ENCODE results near the gene NECTIN1.

NECTIN1 gene

GRCh38 chr11:119677840-119678239 lies 51.2 kb downstream of the NECTIN1 start:
- H4K8ac ChIP-seq (ENCODE audit: low read depth, low read length): no peak overlapping the region
- no peak overlapping the region for H2BK120ac ChIP-seq (ENCODE audit: insufficient read depth, low read length, poor library complexity)
- no peak overlapping the region for H2BK5ac ChIP-seq (ENCODE audit: low read depth, low read length, poor library complexity)
- no peak overlapping the region for H3K9ac ChIP-seq (ENCODE audit: low read length)
- no CpG with 5 or more reads among the region's 9 CpGs for WGBS (ENCODE audit: extremely low coverage, insufficient coverage, insufficient read length)
- no peak overlapping the region for H4K91ac ChIP-seq (ENCODE audit: low read depth, low read length)
- no peak overlapping the region for H3K18ac ChIP-seq (ENCODE audit: low read length)
- H3K4me2 ChIP-seq (ENCODE audit: low read length): no peak overlapping the region
- H3K27me3 ChIP-seq (ENCODE audit: insufficient read depth, low read length): no peaks in the 10 kb centered on the region
- no peak for DNase-seq
- no peak overlapping the region for H2BK12ac ChIP-seq (ENCODE audit: low read length)
- H3K27ac ChIP-seq (ENCODE audit: low read depth, low read length): no peak overlapping the region
- no peaks in the 10 kb centered on the region for H3K79me1 ChIP-seq (ENCODE audit: low read length)
- peaks cover 23 to 34% of the 10 kb centered on the region in 2 experiments for H3K36me3 ChIP-seq (ENCODE audit: control insufficient read depth in 1 of 2, insufficient read depth in 2 of 2, low read length in 2 of 2)
- no peaks in the 10 kb centered on the region for H3K79me2 ChIP-seq (ENCODE audit: control insufficient read depth, insufficient read depth, low read length, poor library complexity)
- no peak overlapping the region for H2AK5ac ChIP-seq (ENCODE audit: low read length)
- H2AFZ ChIP-seq (ENCODE audit: insufficient read depth, low read length, poor library complexity): no peak overlapping the region
- H4K12ac ChIP-seq (ENCODE audit: low read depth, low read length): no peak overlapping the region
- H3K4me1 ChIP-seq (ENCODE audit: control insufficient read depth in 1 of 2, insufficient read depth in 2 of 2, low read length in 2 of 2): peaks cover 7 to 9% of the 10 kb centered on the region in 2 experiments
- H3K4ac ChIP-seq (ENCODE audit: low read depth, low read length): no peak overlapping the region
- peaks cover 14% of the 10 kb centered on the region for H3K9me3 ChIP-seq (ENCODE audit: insufficient read depth, low read depth, low read length)
- no peak overlapping the region for H3K23ac ChIP-seq (ENCODE audit: low read length)
- H3K4me3 ChIP-seq (ENCODE audit: low read depth, low read length): no peak overlapping the region
- no peak overlapping the region for H3K14ac ChIP-seq (ENCODE audit: low read length)

- Histone ChIP-seq H3K27me3 (ENCODE audit: insufficient read depth, low read length) (no peaks in the 10 kb centered on the region), H4K8ac (ENCODE audit: low read depth, low read length) (no peak overlapping the region), H3K4me2 (ENCODE audit: low read length) (no peak overlapping the region), H3K4me3 (ENCODE audit: low read depth, low read length) (no peak overlapping the region), H3K4me1 (ENCODE audit: control insufficient read depth in 1 of 2, insufficient read depth in 2 of 2, low read length in 2 of 2) (peaks cover 7 to 9% of the 10 kb centered on the region in 2 experiments), H3K79me2 (ENCODE audit: control insufficient read depth, insufficient read depth, low read length, poor library complexity) (no peaks in the 10 kb centered on the region), H2BK5ac (ENCODE audit: low read depth, low read length, poor library complexity) (no peak overlapping the region), H3K18ac (ENCODE audit: low read length) (no peak overlapping the region), H3K9me3 (ENCODE audit: insufficient read depth, low read depth, low read length) (peaks cover 14% of the 10 kb centered on the region), H3K14ac (ENCODE audit: low read length) (no peak overlapping the region), H3K27ac (ENCODE audit: low read depth, low read length) (no peak overlapping the region), H3K23ac (ENCODE audit: low read length) (no peak overlapping the region), H2AK5ac (ENCODE audit: low read length) (no peak overlapping the region), H3K79me1 (ENCODE audit: low read length) (no peaks in the 10 kb centered on the region), H3K36me3 (ENCODE audit: control insufficient read depth in 1 of 2, insufficient read depth in 2 of 2, low read length in 2 of 2) (peaks cover 30 to 37% of the 10 kb centered on the region in 2 experiments), H2BK12ac (ENCODE audit: low read length) (no peak overlapping the region), H4K12ac (ENCODE audit: low read depth, low read length) (no peak overlapping the region), H2AFZ (ENCODE audit: insufficient read depth, low read length, poor library complexity) (no peak overlapping the region), H3K4ac (ENCODE audit: low read depth, low read length) (no peak overlapping the region), H2BK120ac (ENCODE audit: insufficient read depth, low read length, poor library complexity) (no peak overlapping the region), H4K91ac (ENCODE audit: low read depth, low read length) (no peak overlapping the region), H3K9ac (ENCODE audit: low read length) (no peak overlapping the region)
- no CpG with 5 or more reads among the region's 10 CpGs for WGBS (ENCODE audit: extremely low coverage, insufficient coverage, insufficient read length)
- no peak for DNase-seq
These were observed 52.5 kb downstream of the NECTIN1 start for GRCh38 chr11:119676461-119677020.

- no peak overlapping the region for H3K4me2 ChIP-seq (ENCODE audit: low read length)
- no peak overlapping the region for H3K23ac ChIP-seq (ENCODE audit: low read length)
- no peak overlapping the region for H3K27ac ChIP-seq (ENCODE audit: low read depth, low read length)
- H3K9ac ChIP-seq (ENCODE audit: low read length): no peak overlapping the region
- no peak overlapping the region for H3K18ac ChIP-seq (ENCODE audit: low read length)
- no peak overlapping the region for H4K8ac ChIP-seq (ENCODE audit: low read depth, low read length)
- H3K27me3 ChIP-seq (ENCODE audit: insufficient read depth, low read length): no peaks in the 10 kb centered on the region
- H4K12ac ChIP-seq (ENCODE audit: low read depth, low read length): no peak overlapping the region
- no peak overlapping the region for H3K4me3 ChIP-seq (ENCODE audit: low read depth, low read length)
- no peak overlapping the region for H2AK5ac ChIP-seq (ENCODE audit: low read length)
- peak in 1 of 2 donors; percentile 14 for DNase-seq
- no peaks in the 10 kb centered on the region for H3K4me1 ChIP-seq (ENCODE audit: control insufficient read depth in 1 of 2, insufficient read depth in 2 of 2, low read length in 2 of 2)
- H3K4ac ChIP-seq (ENCODE audit: low read depth, low read length): no peak overlapping the region
- H3K79me2 ChIP-seq (ENCODE audit: control insufficient read depth, insufficient read depth, low read length, poor library complexity): no peaks in the 10 kb centered on the region
- H4K91ac ChIP-seq (ENCODE audit: low read depth, low read length): no peak overlapping the region
- no CpG with 5 or more reads among the region's 15 CpGs for WGBS (ENCODE audit: extremely low coverage, insufficient coverage, insufficient read length)
- no peak overlapping the region for H3K14ac ChIP-seq (ENCODE audit: low read length)
- no peak overlapping the region for H2BK5ac ChIP-seq (ENCODE audit: low read depth, low read length, poor library complexity)
- peaks cover 14% of the 10 kb centered on the region for H3K9me3 ChIP-seq (ENCODE audit: insufficient read depth, low read depth, low read length)
- H2BK12ac ChIP-seq (ENCODE audit: low read length): no peak overlapping the region
- H3K36me3 ChIP-seq (ENCODE audit: control insufficient read depth in 1 of 2, insufficient read depth in 2 of 2, low read length in 2 of 2): peaks cover 30 to 37% of the 10 kb centered on the region in 2 experiments
- H2AFZ ChIP-seq (ENCODE audit: insufficient read depth, low read length, poor library complexity): no peak overlapping the region
- no peaks in the 10 kb centered on the region for H3K79me1 ChIP-seq (ENCODE audit: low read length)
- H2BK120ac ChIP-seq (ENCODE audit: insufficient read depth, low read length, poor library complexity): no peak overlapping the region
These were observed 55.2 kb downstream of the NECTIN1 start for GRCh38 chr11:119673759-119674336.

GRCh38 chr11:119673052-119673758 lies 55.8 kb downstream of the NECTIN1 start:
- no peaks in the 10 kb centered on the region for H3K79me1 ChIP-seq (ENCODE audit: low read length)
- peaks cover 9% of the 10 kb centered on the region for H3K9me3 ChIP-seq (ENCODE audit: insufficient read depth, low read depth, low read length)
- no peak overlapping the region for H3K9ac ChIP-seq (ENCODE audit: low read length)
- H3K36me3 ChIP-seq (ENCODE audit: control insufficient read depth in 1 of 2, insufficient read depth in 2 of 2, low read length in 2 of 2): peaks cover 28 to 33% of the 10 kb centered on the region in 2 experiments
- H3K14ac ChIP-seq (ENCODE audit: low read length): no peak overlapping the region
- H3K27ac ChIP-seq (ENCODE audit: low read depth, low read length): no peak overlapping the region
- H4K8ac ChIP-seq (ENCODE audit: low read depth, low read length): no peak overlapping the region
- DNase-seq: no peak
- H3K23ac ChIP-seq (ENCODE audit: low read length): no peak overlapping the region
- no peak overlapping the region for H2AK5ac ChIP-seq (ENCODE audit: low read length)
- H3K4me1 ChIP-seq (ENCODE audit: control insufficient read depth in 1 of 2, insufficient read depth in 2 of 2, low read length in 2 of 2): no peaks in the 10 kb centered on the region
- H4K12ac ChIP-seq (ENCODE audit: low read depth, low read length): no peak overlapping the region
- no peak overlapping the region for H2BK5ac ChIP-seq (ENCODE audit: low read depth, low read length, poor library complexity)
- no peak overlapping the region for H3K4me2 ChIP-seq (ENCODE audit: low read length)
- no peak overlapping the region for H3K18ac ChIP-seq (ENCODE audit: low read length)
- H3K27me3 ChIP-seq (ENCODE audit: insufficient read depth, low read length): no peaks in the 10 kb centered on the region
- no peak overlapping the region for H4K91ac ChIP-seq (ENCODE audit: low read depth, low read length)
- no peak overlapping the region for H3K4me3 ChIP-seq (ENCODE audit: low read depth, low read length)
- WGBS (ENCODE audit: extremely low coverage, insufficient coverage, insufficient read length): no CpG with 5 or more reads among the region's 13 CpGs
- no peak overlapping the region for H3K4ac ChIP-seq (ENCODE audit: low read depth, low read length)
- no peak overlapping the region for H2AFZ ChIP-seq (ENCODE audit: insufficient read depth, low read length, poor library complexity)
- H2BK12ac ChIP-seq (ENCODE audit: low read length): no peak overlapping the region
- H2BK120ac ChIP-seq (ENCODE audit: insufficient read depth, low read length, poor library complexity): no peak overlapping the region
- no peaks in the 10 kb centered on the region for H3K79me2 ChIP-seq (ENCODE audit: control insufficient read depth, insufficient read depth, low read length, poor library complexity)

All from trophoblast cell (in vitro differentiated cells and primary cell).